WTC11 (cell line): ENCODE measurements around the gene OR2V2.
"Not testable (repeated sequence)": the region's sequence is repeated elsewhere in the genome, so short reads cannot be mapped to it uniquely, and the experiment has no call there.

Experiments used
- MXD4 ChIP-seq: fragments of 250-450 bp; sonication (Bioruptor Pico); IDR thresholded peaks from 2 replicates; pipeline ENCODE4 v1.8.0; 2021; ENCODE audit warnings: mild to moderate bottlenecking, moderate library complexity, borderline replicate concordance
- TF ChIP-seq, protein P1 (sequence below): sonication (generic); formaldehyde crosslinking; IDR thresholded peaks from 2 replicates; pipeline ENCODE4 v1.8.0; 2022; ENCODE audit warnings: mild to moderate bottlenecking, missing genetic modification reagents
- TF ChIP-seq, protein P2 (sequence below): fragments of 200-600 bp; IDR thresholded peaks from 2 replicates; pipeline ENCODE4 v1.8.0; 2022; ENCODE audit warnings: antibody characterized with exemption

DNA sequence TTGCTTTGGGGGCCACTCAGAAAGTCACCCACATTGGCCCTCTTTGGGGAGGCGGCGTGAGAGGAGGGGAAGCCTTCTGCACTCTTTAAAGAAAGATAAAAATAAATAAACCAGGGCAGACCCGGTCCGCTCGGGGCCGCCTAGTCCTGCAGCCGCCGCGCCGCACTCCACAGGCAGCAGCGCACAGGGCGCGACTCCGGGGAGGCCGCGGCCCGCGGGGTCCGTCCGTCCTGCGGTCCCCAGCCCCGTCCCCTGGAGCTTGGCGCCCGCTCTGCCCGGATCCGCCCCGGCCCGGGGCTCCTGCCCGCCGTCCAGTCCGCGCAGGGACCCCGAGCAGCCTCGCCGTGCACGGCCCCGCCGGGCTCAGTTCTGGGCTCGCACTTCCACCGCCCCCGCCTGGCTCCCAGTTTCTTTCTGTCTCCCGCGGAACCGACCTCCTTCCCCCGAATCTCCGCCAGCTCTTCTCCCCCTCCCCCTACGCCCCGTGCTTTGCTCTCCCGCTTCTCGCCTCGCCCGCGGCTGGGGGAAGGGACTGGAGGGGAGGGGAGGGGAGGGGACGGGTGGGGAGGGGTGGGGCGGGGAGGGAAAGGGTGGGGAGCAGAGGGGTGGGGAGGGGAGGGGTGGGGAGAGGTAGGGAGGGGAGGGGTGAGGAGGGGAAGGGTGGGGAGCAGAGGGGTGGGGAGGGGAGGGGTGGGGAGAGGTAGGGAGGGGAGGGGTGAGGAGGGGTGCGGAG lies 49.5 kb upstream of the OR2V2 start:
- TF ChIP-seq, protein P1, sequence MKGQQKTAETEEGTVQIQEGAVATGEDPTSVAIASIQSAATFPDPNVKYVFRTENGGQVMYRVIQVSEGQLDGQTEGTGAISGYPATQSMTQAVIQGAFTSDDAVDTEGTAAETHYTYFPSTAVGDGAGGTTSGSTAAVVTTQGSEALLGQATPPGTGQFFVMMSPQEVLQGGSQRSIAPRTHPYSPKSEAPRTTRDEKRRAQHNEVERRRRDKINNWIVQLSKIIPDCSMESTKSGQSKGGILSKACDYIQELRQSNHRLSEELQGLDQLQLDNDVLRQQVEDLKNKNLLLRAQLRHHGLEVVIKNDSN = not testable (repeated sequence)
- not testable (repeated sequence) for TF ChIP-seq MXD4 (CRISPR knock-in tag)
- TF ChIP-seq, protein P2, sequence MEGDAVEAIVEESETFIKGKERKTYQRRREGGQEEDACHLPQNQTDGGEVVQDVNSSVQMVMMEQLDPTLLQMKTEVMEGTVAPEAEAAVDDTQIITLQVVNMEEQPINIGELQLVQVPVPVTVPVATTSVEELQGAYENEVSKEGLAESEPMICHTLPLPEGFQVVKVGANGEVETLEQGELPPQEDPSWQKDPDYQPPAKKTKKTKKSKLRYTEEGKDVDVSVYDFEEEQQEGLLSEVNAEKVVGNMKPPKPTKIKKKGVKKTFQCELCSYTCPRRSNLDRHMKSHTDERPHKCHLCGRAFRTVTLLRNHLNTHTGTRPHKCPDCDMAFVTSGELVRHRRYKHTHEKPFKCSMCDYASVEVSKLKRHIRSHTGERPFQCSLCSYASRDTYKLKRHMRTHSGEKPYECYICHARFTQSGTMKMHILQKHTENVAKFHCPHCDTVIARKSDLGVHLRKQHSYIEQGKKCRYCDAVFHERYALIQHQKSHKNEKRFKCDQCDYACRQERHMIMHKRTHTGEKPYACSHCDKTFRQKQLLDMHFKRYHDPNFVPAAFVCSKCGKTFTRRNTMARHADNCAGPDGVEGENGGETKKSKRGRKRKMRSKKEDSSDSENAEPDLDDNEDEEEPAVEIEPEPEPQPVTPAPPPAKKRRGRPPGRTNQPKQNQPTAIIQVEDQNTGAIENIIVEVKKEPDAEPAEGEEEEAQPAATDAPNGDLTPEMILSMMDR = not testable (repeated sequence)
